ENCODE data around the gene PNPLA2. TPM values are rescaled to one million over a fixed set of nuclear protein-coding genes. Genes with fewer than 3 reads are reported as not detected.

The PNPLA2 gene
- total RNA-seq, 1 experiment from 2014 or later = 40.2 TPM

DNA sequence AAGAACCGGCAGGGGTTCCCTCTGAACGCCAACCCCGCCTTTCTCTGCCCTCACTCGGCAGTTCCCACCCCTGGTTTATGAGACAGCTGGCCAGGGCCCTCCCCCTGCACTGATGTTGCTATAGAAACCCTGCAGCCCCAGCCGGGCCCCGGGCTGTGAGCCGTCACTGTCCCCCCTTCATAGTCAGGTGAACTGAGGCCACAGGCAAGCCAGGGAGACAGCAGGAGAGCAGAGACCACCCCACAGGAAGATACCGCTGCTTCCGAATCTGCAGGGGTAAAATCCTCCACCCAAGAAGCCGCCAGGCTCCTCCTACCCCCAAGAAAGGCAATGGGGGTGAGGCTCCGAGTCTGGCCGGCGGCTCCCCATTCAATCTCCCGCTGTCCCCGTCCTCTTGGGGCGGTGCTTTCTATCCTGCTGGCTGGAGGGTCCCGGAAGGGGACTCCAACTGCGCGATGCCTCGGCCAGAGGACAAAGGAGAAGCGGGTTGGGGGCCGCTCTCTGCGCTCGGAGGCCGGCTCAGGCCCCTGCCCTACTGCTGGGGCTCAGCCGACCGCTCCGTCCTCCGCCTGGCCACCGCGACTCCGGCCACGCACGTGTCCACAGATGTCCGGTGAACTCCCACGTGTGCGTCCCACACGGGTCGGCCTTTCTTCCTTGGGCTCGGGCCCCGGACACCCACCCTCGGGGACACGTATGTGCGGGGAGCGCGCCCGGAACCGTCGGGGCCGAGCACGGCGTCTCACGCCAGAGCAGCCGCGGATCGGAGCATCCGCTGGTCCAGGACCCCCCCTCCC is 21.2 kb upstream of the PNPLA2 start:
- H2AFZ ChIP-seq (ENCODE audit: low read length) = peak overlapping the region; percentile 92
- H3K4me3 ChIP-seq (ENCODE audit: low read length) = peak overlapping the region; percentile 94
- ChIA-PET POLR2A (ENCODE audit: unreplicated experiment) (no interaction called here), CTCF (interaction anchor here (0.5 to 0.6 kb wide), 2 partner anchors 81 to 355 kb away, joined by 3 to 11 read pairs; no protein-coding TSS in a partner anchor)
- H3K9ac ChIP-seq (ENCODE audit: low read length) = peak overlapping the region; percentile 84
- peak overlapping the region; percentile 98 for H3K4me2 ChIP-seq (ENCODE audit: low read length)
- H3K36me3 ChIP-seq (ENCODE audit: low read depth, low read length) = no peaks in the 10 kb centered on the region; the same call in 1 of the 2 replicates
- ATAC-seq (peak; percentile 34), DNase-seq (peak; percentile 55)
- H3K9me2 ChIP-seq (replicated peaks; ENCODE audit: low read length) = no peaks in the 10 kb centered on the region
- H4K20me1 ChIP-seq (ENCODE audit: low read length) = no peaks in the 10 kb centered on the region
- H3K27me3 ChIP-seq (ENCODE audit: low read length) = no peaks in the 10 kb centered on the region
- intact Hi-C loops (cut with micrococcal nuclease) = loop anchor here (2.0 kb wide), 1 partner anchor 23 kb away; no protein-coding TSS in a partner anchor
- TF ChIP-seq, protein P1, sequence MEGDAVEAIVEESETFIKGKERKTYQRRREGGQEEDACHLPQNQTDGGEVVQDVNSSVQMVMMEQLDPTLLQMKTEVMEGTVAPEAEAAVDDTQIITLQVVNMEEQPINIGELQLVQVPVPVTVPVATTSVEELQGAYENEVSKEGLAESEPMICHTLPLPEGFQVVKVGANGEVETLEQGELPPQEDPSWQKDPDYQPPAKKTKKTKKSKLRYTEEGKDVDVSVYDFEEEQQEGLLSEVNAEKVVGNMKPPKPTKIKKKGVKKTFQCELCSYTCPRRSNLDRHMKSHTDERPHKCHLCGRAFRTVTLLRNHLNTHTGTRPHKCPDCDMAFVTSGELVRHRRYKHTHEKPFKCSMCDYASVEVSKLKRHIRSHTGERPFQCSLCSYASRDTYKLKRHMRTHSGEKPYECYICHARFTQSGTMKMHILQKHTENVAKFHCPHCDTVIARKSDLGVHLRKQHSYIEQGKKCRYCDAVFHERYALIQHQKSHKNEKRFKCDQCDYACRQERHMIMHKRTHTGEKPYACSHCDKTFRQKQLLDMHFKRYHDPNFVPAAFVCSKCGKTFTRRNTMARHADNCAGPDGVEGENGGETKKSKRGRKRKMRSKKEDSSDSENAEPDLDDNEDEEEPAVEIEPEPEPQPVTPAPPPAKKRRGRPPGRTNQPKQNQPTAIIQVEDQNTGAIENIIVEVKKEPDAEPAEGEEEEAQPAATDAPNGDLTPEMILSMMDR (conservative IDR thresholded peaks at IDR 0.05; ENCODE audit: low read depth, low read length) = no peak
- TF ChIP-seq EZH2phosphoT487 (IDR thresholded peaks at IDR 0.05; ENCODE audit: borderline replicate concordance, low read length) (no peak), EZH2 (IDR thresholded peaks at IDR 0.05; ENCODE audit: low read length, unreplicated experiment) (no peak)
- peaks cover 4% of the 10 kb centered on the region for H3F3A ChIP-seq (ENCODE audit: low read length, unreplicated experiment)
- BruUV-seq (replicated peaks) = TSS peak; percentile 30
- no peaks in the 10 kb centered on the region for H3K9me3 ChIP-seq (ENCODE audit: low read length)
- H3K79me2 ChIP-seq (ENCODE audit: low read length) = peaks cover 24% of the 10 kb centered on the region
- peak overlapping the region; percentile 48 for H3K27ac ChIP-seq (ENCODE audit: low read length)
- peaks cover 19% of the 10 kb centered on the region for H3K4me1 ChIP-seq (ENCODE audit: insufficient read depth, low read length)

DNA sequence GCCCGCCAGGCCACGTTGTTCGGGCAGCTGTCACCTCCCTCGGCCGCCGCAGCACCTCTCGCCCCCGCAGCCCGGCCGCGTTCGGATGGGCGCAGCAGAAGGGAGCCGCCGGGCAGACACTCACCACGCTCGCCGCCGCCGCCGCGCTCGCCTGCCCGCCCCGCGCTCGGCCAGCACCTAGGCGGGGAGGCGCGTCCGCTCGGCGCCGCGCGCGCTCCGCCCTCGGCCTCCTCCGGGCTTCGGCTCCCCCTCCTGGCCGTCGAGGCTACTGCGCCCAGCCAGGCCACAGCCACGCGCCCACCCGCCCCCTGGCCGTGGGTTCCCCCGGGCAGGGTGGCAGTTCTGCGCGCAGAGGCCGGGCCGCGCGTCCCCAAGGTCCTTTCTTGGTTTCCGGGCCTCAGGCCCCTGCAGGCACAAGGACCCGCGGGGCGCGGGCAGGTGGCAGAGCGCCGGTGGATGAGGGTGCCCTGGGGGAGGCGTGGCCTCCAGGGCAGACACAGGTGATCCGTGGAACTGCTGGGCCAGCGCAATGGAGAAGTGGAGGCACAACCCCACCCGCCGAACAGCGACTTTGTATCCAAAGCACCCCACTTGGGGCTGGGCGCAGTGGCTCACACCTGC is 20.5 kb upstream of the PNPLA2 start, which contains the start of gene SLC25A22:
TSS of gene SLC25A22 (minus strand) at position 189 of the 621 bp plus-strand sequence. CDS start 3,275 bp downstream, outside the sequence.
- Histone ChIP-seq H3K9me2 (replicated peaks; ENCODE audit: low read length) (no peaks in the 10 kb centered on the region), H2AFZ (ENCODE audit: low read length) (peak within 1 kb of the TSS; percentile 92), H3K36me3 (ENCODE audit: low read depth, low read length) (no peaks in the 10 kb centered on the region; the same call in 1 of the 2 replicates), H3K9me3 (ENCODE audit: low read length) (no peaks in the 10 kb centered on the region), H3K4me3 (ENCODE audit: low read length) (peak within 1 kb of the TSS; percentile 94), H3K4me2 (ENCODE audit: low read length) (peak within 1 kb of the TSS; percentile 98), H3K4me1 (ENCODE audit: insufficient read depth, low read length) (peaks cover 19% of the 10 kb centered on the region), H3K27ac (ENCODE audit: low read length) (peak within 1 kb of the TSS; percentile 48), H4K20me1 (ENCODE audit: low read length) (no peaks in the 10 kb centered on the region), H3K79me2 (ENCODE audit: low read length) (peaks cover 24% of the 10 kb centered on the region), H3F3A (ENCODE audit: low read length, unreplicated experiment) (peaks cover 4% of the 10 kb centered on the region), H3K9ac (ENCODE audit: low read length) (peak within 1 kb of the TSS; percentile 84), H3K27me3 (ENCODE audit: low read length) (no peaks in the 10 kb centered on the region)
- peak; percentile 53 for ATAC-seq
- BruUV-seq (replicated peaks) = no TSS peak
- TF ChIP-seq EZH2phosphoT487 (IDR thresholded peaks at IDR 0.05; ENCODE audit: borderline replicate concordance, low read length) = no peak
- no peak for TF ChIP-seq EZH2 (IDR thresholded peaks at IDR 0.05; ENCODE audit: low read length, unreplicated experiment)
- TF ChIP-seq, protein P1 (conservative IDR thresholded peaks at IDR 0.05; ENCODE audit: low read depth, low read length) = peak; percentile 65
- DNase-seq = peak; percentile 84
- ChIA-PET CTCF (no interaction called here), POLR2A (ENCODE audit: unreplicated experiment) (interaction anchor here (0.6 kb wide), 1 partner anchor 238 kb away, joined by 3 read pairs; no protein-coding TSS in a partner anchor)
- intact Hi-C loops (cut with micrococcal nuclease) = no loop called here

All from PC-3 (cell line).